CD4-positive, alpha-beta T cell treated with Interleukin-15 for 4 hours (primary cell): Measurements from ENCODE around the gene TFCP2L1.
"Not testable (repeated sequence)": the region's sequence is repeated elsewhere in the genome, so short reads cannot be mapped to it uniquely, and the experiment has no call there.

Experiments used
- DNase-seq: peaks from one replicate; pipeline ENCODE4 v3.0.0-alpha.2; 2020; ENCODE audit warnings: low spot score

The TFCP2L1 gene

GRCh38 chr2:121284463-121285449 is at the start of gene TFCP2L1:
Gene TFCP2L1, minus strand, starts transcription at chr2:121285202. Its CDS starts 93 bp downstream, at chr2:121285109.
- no peak for DNase-seq

- no peak for DNase-seq
Observed at GRCh38 chr2:121333834-121334558, 49.0 kb upstream of the TFCP2L1 start.

GRCh38 chr2:121333231-121333630 is 48.2 kb upstream of the TFCP2L1 start:
- no peak for DNase-seq

- not testable (repeated sequence) for DNase-seq
Observed at GRCh38 chr2:121331324-121331723, 46.3 kb upstream of the TFCP2L1 start.

GRCh38 chr2:121330921-121331320 is 45.9 kb upstream of the TFCP2L1 start:
- no peak for DNase-seq

GRCh38 chr2:121329786-121330185 is 44.8 kb upstream of the TFCP2L1 start:
- DNase-seq: no peak

GRCh38 chr2:121326628-121327027 is 41.6 kb upstream of the TFCP2L1 start:
- DNase-seq: no peak

GRCh38 chr2:121324601-121325000 is 39.6 kb upstream of the TFCP2L1 start:
- no peak for DNase-seq

GRCh38 chr2:121321476-121321875 is 36.5 kb upstream of the TFCP2L1 start:
- no peak for DNase-seq

GRCh38 chr2:121319941-121320340 is 34.9 kb upstream of the TFCP2L1 start:
- DNase-seq: no peak

GRCh38 chr2:121316986-121317385 is 32.0 kb upstream of the TFCP2L1 start:
- DNase-seq: no peak

- DNase-seq: not testable (repeated sequence)
Observed at GRCh38 chr2:121313701-121314100, 28.7 kb upstream of the TFCP2L1 start.

GRCh38 chr2:121309801-121310200 is 24.8 kb upstream of the TFCP2L1 start:
- DNase-seq: peak; percentile 4

GRCh38 chr2:121309323-121309722 is 24.3 kb upstream of the TFCP2L1 start:
- no peak for DNase-seq

- DNase-seq: no peak
Observed at GRCh38 chr2:121307048-121307447, 22.0 kb upstream of the TFCP2L1 start.

- no peak for DNase-seq
Observed at GRCh38 chr2:121304941-121305340, 19.9 kb upstream of the TFCP2L1 start.

GRCh38 chr2:121303531-121304263 is 18.7 kb upstream of the TFCP2L1 start:
- DNase-seq: no peak

GRCh38 chr2:121301190-121301589 is 16.2 kb upstream of the TFCP2L1 start:
- DNase-seq: not testable (repeated sequence)

- no peak for DNase-seq
Observed at GRCh38 chr2:121298476-121298875, 13.5 kb upstream of the TFCP2L1 start.

- DNase-seq: not testable (repeated sequence)
Observed at GRCh38 chr2:121297866-121298265, 12.9 kb upstream of the TFCP2L1 start.

GRCh38 chr2:121297217-121297830 is 12.3 kb upstream of the TFCP2L1 start:
- no peak for DNase-seq
